H9 (cell line): ENCODE results near the gene TRAPPC14. TPM values are rescaled to one million over a fixed set of nuclear protein-coding genes. Genes with fewer than 3 reads are reported as not detected.

ENCODE experiments used
- DNase-seq: peaks from one replicate; pipeline ENCODE4 v3.0.0-alpha.2; 2017
- H2AFZ ChIP-seq: one replicate; pipeline ENCODE4 v1.6.1; 2013; ENCODE audit warnings: mild to moderate bottlenecking, low read length, control low read depth, moderate library complexity
- H2AK5ac ChIP-seq: 2 replicates; pipeline ENCODE4 v1.6.1; 2013; ENCODE audit warnings: low read length, control low read depth, mixed read lengths; ENCODE audit not compliant: insufficient read length
- H2BK120ac ChIP-seq: one replicate; pipeline ENCODE4 v1.6.1; 2013; ENCODE audit warnings: low read depth, mild to moderate bottlenecking, low read length, control low read depth, inconsistent platforms; ENCODE audit not compliant: poor library complexity, severe bottlenecking
- H2BK12ac ChIP-seq: 2 replicates; pipeline ENCODE4 v1.6.1; 2013; ENCODE audit warnings: low read length, control low read depth, mixed read lengths, low read depth; ENCODE audit not compliant: insufficient read length
- H2BK15ac ChIP-seq: 2 replicates; pipeline ENCODE4 v1.6.1; 2013; ENCODE audit warnings: low read depth, low read length, control low read depth
- H2BK20ac ChIP-seq: one replicate; pipeline ENCODE4 v1.6.1; 2013; ENCODE audit warnings: low read depth, mild to moderate bottlenecking, low read length, control low read depth, inconsistent platforms; ENCODE audit not compliant: poor library complexity, severe bottlenecking
- H2BK5ac ChIP-seq: 2 replicates; pipeline ENCODE4 v1.6.1; 2013; ENCODE audit warnings: low read length, control low read depth, mixed read lengths; ENCODE audit not compliant: insufficient read length
- H3K14ac ChIP-seq: 2 replicates; pipeline ENCODE4 v1.6.1; 2013; ENCODE audit warnings: low read length, control low read depth; ENCODE audit not compliant: insufficient read depth
- H3K18ac ChIP-seq: 2 replicates; pipeline ENCODE4 v1.6.1; 2013; ENCODE audit warnings: low read depth, mild to moderate bottlenecking, mixed read lengths, low read length, control low read depth; ENCODE audit not compliant: insufficient read length
- H3K23ac ChIP-seq: 2 replicates; pipeline ENCODE4 v1.6.1; 2013; ENCODE audit warnings: low read length, control low read depth, mixed read lengths, low read depth; ENCODE audit not compliant: insufficient read length
- H3K23me2 ChIP-seq: 2 replicates; pipeline ENCODE4 v1.6.1; 2013; ENCODE audit warnings: low read depth, mild to moderate bottlenecking, mixed read lengths, low read length, control low read depth; ENCODE audit not compliant: insufficient read length, poor library complexity, severe bottlenecking
- H3K27ac ChIP-seq: 2 replicates; pipeline ENCODE4 v1.5.1; 2013; ENCODE audit warnings: low read length, control low read depth, mixed read lengths, low read depth; ENCODE audit not compliant: insufficient read length
- H3K27me3 ChIP-seq: 2 replicates; pipeline ENCODE4 v1.6.1; 2013; ENCODE audit warnings: low read length, control low read depth, inconsistent platforms; ENCODE audit not compliant: insufficient read depth
- H3K4ac ChIP-seq: 2 replicates; pipeline ENCODE4 v1.6.1; 2013; ENCODE audit warnings: low read depth, mild to moderate bottlenecking, control low read depth, inconsistent platforms, low read length, moderate library complexity
- H3K4me1 ChIP-seq: 2 replicates; pipeline ENCODE4 v1.6.1; 2013; ENCODE audit warnings: low read length, control low read depth, inconsistent platforms; ENCODE audit not compliant: insufficient read depth
- H3K4me2 ChIP-seq: 2 replicates; pipeline ENCODE4 v1.6.1; 2013; ENCODE audit warnings: low read length, control low read depth, mixed read lengths; ENCODE audit not compliant: insufficient read length, insufficient read depth
- H3K56ac ChIP-seq: 2 replicates; pipeline ENCODE4 v1.6.1; 2013; ENCODE audit warnings: low read depth, mild to moderate bottlenecking, mixed read lengths, low read length, control low read depth; ENCODE audit not compliant: insufficient read length
- H3K79me1 ChIP-seq: 2 replicates; pipeline ENCODE4 v1.6.1; 2013; ENCODE audit warnings: low read depth, mild to moderate bottlenecking, moderate library complexity, low read length, control low read depth, inconsistent platforms; ENCODE audit not compliant: insufficient read depth, poor library complexity, severe bottlenecking
- H3K79me2 ChIP-seq: 2 replicates; pipeline ENCODE4 v1.6.1; 2013; ENCODE audit warnings: low read length, control low read depth, inconsistent platforms; ENCODE audit not compliant: insufficient read depth
- H3K9ac ChIP-seq: 2 replicates; pipeline ENCODE4 v1.6.1; 2013; ENCODE audit warnings: low read length, control low read depth, mixed read lengths; ENCODE audit not compliant: insufficient read length; ENCODE audit errors: extremely low read depth
- H3K9me3 ChIP-seq: one replicate; pipeline ENCODE4 v1.6.1; 2013; ENCODE audit warnings: low read depth, low read length, inconsistent platforms; ENCODE audit not compliant: control insufficient read depth
- H3T11ph ChIP-seq: one replicate; pipeline ENCODE4 v1.6.1; 2013; ENCODE audit warnings: mild to moderate bottlenecking, low read length, control low read depth, inconsistent platforms
- H4K20me1 ChIP-seq: one replicate; pipeline ENCODE4 v1.6.1; 2013; ENCODE audit not compliant: control insufficient read depth, insufficient read length, insufficient read depth
- H4K5ac ChIP-seq: 2 replicates; pipeline ENCODE4 v1.6.1; 2013; ENCODE audit warnings: low read depth, mild to moderate bottlenecking, mixed read lengths, low read length, control low read depth; ENCODE audit not compliant: insufficient read length
- H4K8ac ChIP-seq: replicated peaks from 2 replicates; pipeline ENCODE4 v1.6.1; 2013; ENCODE audit warnings: low read length, control low read depth, mixed read lengths, low read depth; ENCODE audit not compliant: insufficient read length
- H4K91ac ChIP-seq: 2 replicates; pipeline ENCODE4 v1.6.1; 2013; ENCODE audit warnings: low read depth, mild to moderate bottlenecking, moderate library complexity, mixed read lengths, low read length, control low read depth; ENCODE audit not compliant: insufficient read length
- H3K27ac Mint-ChIP-seq, 3 experiments: 2 replicates in 2 of 3; 3 replicates in 1 of 3; pipeline ENCODE4 v1.8.0; 2020 to 2021; ENCODE audit warnings: mixed read lengths in 3 of 3, mild to moderate bottlenecking in 1 of 3, moderate library complexity in 1 of 3
- H3K27me3 Mint-ChIP-seq: 2 replicates; pipeline ENCODE4 v1.8.0; 2021; ENCODE audit warnings: low read depth, mild to moderate bottlenecking, moderate library complexity, mixed read lengths
- H3K36me3 Mint-ChIP-seq, 3 experiments: 2 replicates in 2 of 3; 3 replicates in 1 of 3; pipeline ENCODE4 v1.8.0; 2020 to 2021; ENCODE audit warnings: low read depth in 3 of 3, mixed read lengths in 3 of 3; ENCODE audit not compliant: insufficient read depth in 1 of 3
- H3K4me1 Mint-ChIP-seq, 2 experiments: 2 replicates each; pipeline ENCODE4 v1.8.0; 2020; ENCODE audit warnings: mixed read lengths in 2 of 2
- H3K4me3 Mint-ChIP-seq, 2 experiments: 2 replicates in 1 of 2; 3 replicates in 1 of 2; pipeline ENCODE4 v1.8.0; 2020 to 2021; ENCODE audit warnings: mild to moderate bottlenecking in 2 of 2, mixed read lengths in 2 of 2, moderate library complexity in 1 of 2
- H3K9me3 Mint-ChIP-seq, 2 experiments: 2 replicates in 1 of 2; 3 replicates in 1 of 2; pipeline ENCODE4 v1.8.0; 2020; ENCODE audit warnings: mild to moderate bottlenecking in 2 of 2, mixed read lengths in 2 of 2, moderate library complexity in 1 of 2
- WGBS: extraction: QIAGEN DNeasy Blood & Tissue Kit; methylation state at CpG from one replicate; pipeline ENCODE4 v1.1.7; 2013; ENCODE audit warnings: missing lambda C conversion rate, low lambda C conversion rate, mixed read lengths; ENCODE audit not compliant: insufficient read length; ENCODE audit errors: extremely low coverage; 5-methylcytosine and 5-hydroxymethylcytosine counted together
- total RNA-seq: library from RNA; stranded (reverse); gene quantifications from 2 replicates; pipeline ENCODE4 v1.2.1, GENCODE V29; 2021
- TF ChIP-seq, protein P1 (sequence below): fragments of 200-600 bp; sonication (generic); conservative IDR thresholded peaks from 3 replicates; pipeline ENCODE4 v1.8.0; 2021; ENCODE audit warnings: antibody characterized with exemption, mild to moderate bottlenecking

The TRAPPC14 gene
- total RNA-seq, 1 experiment from 2014 or later: 32.8 TPM

DNA sequence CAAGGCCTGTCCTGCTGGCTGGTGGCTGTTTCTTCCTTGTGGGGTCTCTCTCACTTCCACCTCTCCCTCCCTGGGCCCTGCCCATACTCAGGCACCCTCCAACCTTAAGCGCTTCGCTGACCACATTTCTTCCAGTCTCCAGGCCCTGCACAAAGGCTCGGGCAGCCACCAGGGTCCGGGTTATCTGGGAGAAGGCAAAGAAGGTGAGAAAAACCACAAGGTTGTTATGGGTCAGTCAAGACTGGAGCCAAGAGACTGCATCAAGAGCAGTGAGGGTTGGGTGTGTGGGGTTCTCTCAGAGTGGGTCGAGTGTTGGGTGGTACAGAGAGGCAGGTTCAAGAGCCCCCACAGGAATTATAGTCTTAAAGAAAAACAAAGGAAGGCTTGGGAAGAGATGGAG, 16.1 kb upstream of the TRAPPC14 start:
- no peaks in the 10 kb centered on the region for H3K9me3 ChIP-seq
- no peak overlapping the region for H3T11ph ChIP-seq
- H2AK5ac ChIP-seq: no peak overlapping the region
- H2AFZ ChIP-seq: no peak overlapping the region
- Mint-ChIP-seq H3K27ac (no peak overlapping the region; a peak in 1 of 7 replicates), H3K4me1 (peaks cover 25 to 38% of the 10 kb centered on the region in 2 experiments), H3K36me3 (peaks cover 29 to 36% (median 31%) of the 10 kb centered on the region in 3 experiments; a peak in 6 of 7 replicates), H3K4me3 (no peak overlapping the region; a peak in 1 of 5 replicates), H3K9me3 (no peaks in the 10 kb centered on the region), H3K27me3 (peaks cover 30% of the 10 kb centered on the region)
- no peaks in the 10 kb centered on the region for H3K79me1 ChIP-seq
- H2BK20ac ChIP-seq: no peak overlapping the region
- H3K4me2 ChIP-seq: no peak overlapping the region
- peaks cover 3% of the 10 kb centered on the region; the same call in 1 of the 2 replicates for H3K4me1 ChIP-seq
- no peak overlapping the region for H4K8ac ChIP-seq
- no peak overlapping the region for H3K14ac ChIP-seq
- TF ChIP-seq, protein P1, sequence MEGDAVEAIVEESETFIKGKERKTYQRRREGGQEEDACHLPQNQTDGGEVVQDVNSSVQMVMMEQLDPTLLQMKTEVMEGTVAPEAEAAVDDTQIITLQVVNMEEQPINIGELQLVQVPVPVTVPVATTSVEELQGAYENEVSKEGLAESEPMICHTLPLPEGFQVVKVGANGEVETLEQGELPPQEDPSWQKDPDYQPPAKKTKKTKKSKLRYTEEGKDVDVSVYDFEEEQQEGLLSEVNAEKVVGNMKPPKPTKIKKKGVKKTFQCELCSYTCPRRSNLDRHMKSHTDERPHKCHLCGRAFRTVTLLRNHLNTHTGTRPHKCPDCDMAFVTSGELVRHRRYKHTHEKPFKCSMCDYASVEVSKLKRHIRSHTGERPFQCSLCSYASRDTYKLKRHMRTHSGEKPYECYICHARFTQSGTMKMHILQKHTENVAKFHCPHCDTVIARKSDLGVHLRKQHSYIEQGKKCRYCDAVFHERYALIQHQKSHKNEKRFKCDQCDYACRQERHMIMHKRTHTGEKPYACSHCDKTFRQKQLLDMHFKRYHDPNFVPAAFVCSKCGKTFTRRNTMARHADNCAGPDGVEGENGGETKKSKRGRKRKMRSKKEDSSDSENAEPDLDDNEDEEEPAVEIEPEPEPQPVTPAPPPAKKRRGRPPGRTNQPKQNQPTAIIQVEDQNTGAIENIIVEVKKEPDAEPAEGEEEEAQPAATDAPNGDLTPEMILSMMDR: no peak
- no peak overlapping the region for H2BK15ac ChIP-seq
- H3K27me3 ChIP-seq: no peaks in the 10 kb centered on the region; the same call in 1 of the 2 replicates
- H3K56ac ChIP-seq: no peak overlapping the region
- H3K4ac ChIP-seq: no peak overlapping the region
- H3K27ac ChIP-seq: no peak overlapping the region
- H4K20me1 ChIP-seq: no peaks in the 10 kb centered on the region
- H3K9ac ChIP-seq: no peak overlapping the region
- peaks cover 9% of the 10 kb centered on the region for H3K23me2 ChIP-seq
- no peak for DNase-seq
- H3K23ac ChIP-seq: no peak overlapping the region
- no peak overlapping the region for H4K5ac ChIP-seq
- H2BK120ac ChIP-seq: no peak overlapping the region
- no peak overlapping the region for H4K91ac ChIP-seq
- H2BK5ac ChIP-seq: no peak overlapping the region
- H3K18ac ChIP-seq: no peak overlapping the region
- no peak overlapping the region for H2BK12ac ChIP-seq
- H3K79me2 ChIP-seq: no peaks in the 10 kb centered on the region; the same call in 1 of the 2 replicates
- WGBS: no CpG with 5 or more reads among the region's 5 CpGs
